Activated T-cell treated with anti-CD3 and anti-CD28 coated beads for 4 hours (primary cell): ENCODE results near the gene WDFY2.
"Not testable (repeated sequence)": the region's sequence is repeated elsewhere in the genome, so short reads cannot be mapped to it uniquely, and the experiment has no call there.

Experiments used
- DNase-seq: peaks from one replicate; pipeline ENCODE4 v3.0.0-alpha.2; 2020

Gene WDFY2

GRCh38 chr13:51564671-51565070 is 19.6 kb upstream of the WDFY2 start:
- no peak for DNase-seq

- not testable (repeated sequence) for DNase-seq
These were observed 15.3 kb upstream of the WDFY2 start for GRCh38 chr13:51569001-51569400.

- DNase-seq: no peak
These were observed 7.5 kb upstream of the WDFY2 start for GRCh38 chr13:51576754-51577153.

GRCh38 chr13:51577690-51578089 is 6.6 kb upstream of the WDFY2 start:
- no peak for DNase-seq

GRCh38 chr13:51579676-51580075 is 4.6 kb upstream of the WDFY2 start:
- no peak for DNase-seq

GRCh38 chr13:51581148-51581820 is 3.0 kb upstream of the WDFY2 start:
- no peak for DNase-seq

- DNase-seq: no peak
These were observed 790 bp upstream of the WDFY2 start for GRCh38 chr13:51583469-51583874.

- DNase-seq: peak; percentile 34
These were observed 740 bp downstream of the WDFY2 start for GRCh38 chr13:51584731-51585672.

GRCh38 chr13:51585696-51586095 is 1.4 kb downstream of the WDFY2 start:
- no peak for DNase-seq

GRCh38 chr13:51587372-51587771 is 3.1 kb downstream of the WDFY2 start:
- no peak for DNase-seq

GRCh38 chr13:51588406-51588949 is 4.2 kb downstream of the WDFY2 start:
- DNase-seq: no peak

GRCh38 chr13:51589793-51590192 is 5.5 kb downstream of the WDFY2 start:
- no peak for DNase-seq

GRCh38 chr13:51590231-51590970 is 6.1 kb downstream of the WDFY2 start:
- no peak for DNase-seq

- DNase-seq: no peak
These were observed 6.8 kb downstream of the WDFY2 start for GRCh38 chr13:51590971-51591627.

- DNase-seq: not testable (repeated sequence)
These were observed 7.7 kb downstream of the WDFY2 start for GRCh38 chr13:51591938-51592337.

- no peak for DNase-seq
These were observed 10.2 kb downstream of the WDFY2 start for GRCh38 chr13:51594432-51594831.

- DNase-seq: no peak
These were observed 11.2 kb downstream of the WDFY2 start for GRCh38 chr13:51595416-51595815.

GRCh38 chr13:51596541-51596940 is 12.3 kb downstream of the WDFY2 start:
- DNase-seq: no peak

GRCh38 chr13:51599444-51600176 is 15.3 kb downstream of the WDFY2 start:
- DNase-seq: no peak

- no peak for DNase-seq
These were observed 16.4 kb downstream of the WDFY2 start for GRCh38 chr13:51600703-51601102.

- no peak for DNase-seq
These were observed 17.6 kb downstream of the WDFY2 start for GRCh38 chr13:51601601-51602565.
